Fibroblast of skin of right biceps (primary cell): ENCODE results near the gene GRID1.
"Not testable (repeated sequence)": the region's sequence is repeated elsewhere in the genome, so short reads cannot be mapped to it uniquely, and the experiment has no call there.

Source experiments
- DNase-seq: peaks from one replicate; pipeline ENCODE4 v3.0.0-alpha.2; 2013

Gene GRID1

DNA sequence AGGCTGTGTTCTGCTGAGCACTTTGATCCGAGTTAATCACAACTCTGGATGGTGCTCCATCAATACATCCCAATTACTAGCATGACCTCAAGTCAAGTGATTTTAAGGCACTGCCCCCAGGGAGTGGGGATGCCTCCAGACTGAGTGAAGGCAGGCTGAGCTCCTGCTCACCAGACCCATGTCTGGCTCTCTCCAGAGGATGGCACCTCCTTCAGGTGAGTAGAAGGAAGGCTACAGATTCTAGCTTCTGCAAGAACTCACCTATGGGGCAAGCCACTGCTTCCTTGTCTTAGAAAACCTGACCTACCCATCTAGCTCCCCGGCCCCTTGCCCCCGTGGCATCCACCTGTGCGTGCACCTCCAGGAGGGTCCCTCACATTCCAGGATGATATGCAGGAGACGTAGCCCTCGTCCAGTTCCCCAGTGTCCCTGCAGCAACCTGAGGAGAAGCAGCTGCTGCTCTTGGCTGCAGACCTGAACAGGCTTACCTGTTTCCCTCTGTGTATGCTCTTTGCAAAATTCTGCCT is 390.3 kb downstream of the GRID1 start:
- no peak for DNase-seq

DNA sequence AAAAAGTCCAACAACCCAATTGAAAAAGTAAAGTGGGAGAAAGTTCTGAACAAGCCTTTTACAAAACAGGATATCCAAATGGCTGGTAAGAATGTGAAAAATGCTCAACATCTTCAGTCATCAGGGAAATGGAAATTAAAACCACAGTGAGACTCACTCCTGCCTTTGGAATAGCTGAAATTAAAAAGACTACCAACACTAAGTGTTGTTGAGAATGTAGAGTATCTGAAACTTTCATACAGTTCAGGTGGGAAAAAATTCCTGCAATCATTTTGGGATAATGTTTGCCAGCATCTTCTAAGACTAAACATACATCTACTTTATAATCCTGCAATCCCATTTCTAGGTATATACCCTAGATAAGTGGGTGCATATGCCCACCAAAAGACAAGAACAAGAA is 395.1 kb downstream of the GRID1 start:
- DNase-seq: no peak

DNA sequence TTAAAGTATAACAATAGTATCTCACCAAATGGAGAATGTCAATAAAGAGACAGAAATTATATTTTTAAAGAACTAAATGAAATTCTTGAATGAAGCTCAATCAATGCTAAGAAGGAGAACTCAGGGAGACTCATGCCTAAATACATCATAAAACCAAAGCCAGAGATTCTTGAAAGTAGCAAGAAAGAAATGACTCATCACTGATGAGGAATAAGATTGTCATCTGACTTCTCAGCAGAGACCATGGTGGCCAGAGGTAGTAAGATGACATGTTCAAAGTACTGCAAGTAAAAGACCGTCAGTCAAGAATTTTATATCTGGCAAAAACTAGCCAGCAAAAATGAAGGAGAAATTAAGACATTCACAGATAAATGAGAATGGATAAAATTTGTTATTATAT is 399.0 kb downstream of the GRID1 start:
- DNase-seq: peak; percentile 1

DNA sequence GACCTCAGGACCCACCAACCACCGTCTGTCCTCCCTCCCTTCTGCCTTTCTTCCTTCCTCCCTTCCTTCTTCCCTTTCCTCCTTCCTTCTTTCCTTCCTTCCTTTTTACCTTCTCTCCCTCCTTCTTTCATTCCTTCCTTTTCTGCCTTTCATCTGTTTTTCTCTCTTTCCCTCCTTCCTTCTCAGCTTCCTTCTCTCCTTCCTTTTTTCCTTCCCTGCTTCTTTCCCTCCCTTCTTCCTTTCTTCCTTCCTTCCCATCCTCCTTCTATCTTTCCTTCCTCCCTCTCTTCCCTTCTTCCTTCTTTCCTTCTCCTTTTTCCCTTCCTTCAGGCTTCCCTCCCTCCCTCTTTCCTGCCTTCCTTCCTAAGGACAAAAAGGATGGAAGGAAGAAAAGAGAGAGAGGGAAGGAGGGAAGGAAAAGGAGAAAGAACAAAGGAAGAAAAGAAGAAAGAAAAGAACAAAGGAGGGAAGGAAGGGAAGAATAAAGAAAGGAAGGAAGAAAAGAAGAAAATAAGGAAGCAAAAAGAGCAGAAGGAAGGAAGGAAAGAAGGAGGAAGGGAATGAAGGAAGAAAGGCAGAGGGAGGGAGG is 405.0 kb downstream of the GRID1 start:
- no peak for DNase-seq

DNA sequence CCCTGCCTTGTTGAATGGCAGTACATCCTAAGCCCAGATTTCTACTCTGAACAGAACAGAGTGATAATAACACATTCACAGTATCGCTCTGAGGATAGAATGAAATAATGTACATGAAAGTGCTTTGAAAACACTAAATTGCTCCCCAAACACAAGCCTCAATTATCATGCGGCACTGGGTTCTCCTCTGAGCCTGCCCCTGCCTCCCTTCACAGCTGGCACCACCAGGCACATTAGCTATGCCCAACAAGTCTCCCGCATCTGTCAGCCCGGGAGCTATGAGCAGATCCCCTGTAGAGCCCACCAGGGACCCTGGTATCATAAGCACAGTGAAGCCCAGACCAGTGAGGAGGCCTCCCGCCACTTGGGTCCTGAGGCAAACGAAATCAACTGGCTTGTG is 405.5 kb downstream of the GRID1 start:
- DNase-seq: no peak

- no peak for DNase-seq
Measured at GRCh38 chr10:85959239-85959638, 407.4 kb downstream of the GRID1 start.

DNA sequence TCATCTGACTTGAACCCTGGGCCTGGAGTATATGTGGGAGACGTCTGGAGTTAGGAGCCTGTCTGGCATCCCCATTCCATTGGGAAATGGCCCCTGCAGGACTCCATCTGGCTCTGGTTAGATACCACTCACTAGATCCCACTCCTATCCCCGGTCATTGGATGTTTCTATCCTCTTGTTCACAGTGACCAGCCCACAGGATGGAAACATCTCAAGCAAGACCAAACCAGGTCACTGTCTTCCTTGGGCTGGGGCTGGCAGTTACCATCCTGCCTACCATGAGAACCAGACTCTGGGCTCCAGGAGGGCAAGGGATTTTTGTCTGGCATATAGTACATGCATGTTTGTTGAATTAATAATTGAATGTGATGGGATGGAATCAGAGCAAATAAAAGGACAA is 415.7 kb downstream of the GRID1 start:
- no peak for DNase-seq

- no peak for DNase-seq
Measured at GRCh38 chr10:85946713-85947326, 419.8 kb downstream of the GRID1 start.

DNA sequence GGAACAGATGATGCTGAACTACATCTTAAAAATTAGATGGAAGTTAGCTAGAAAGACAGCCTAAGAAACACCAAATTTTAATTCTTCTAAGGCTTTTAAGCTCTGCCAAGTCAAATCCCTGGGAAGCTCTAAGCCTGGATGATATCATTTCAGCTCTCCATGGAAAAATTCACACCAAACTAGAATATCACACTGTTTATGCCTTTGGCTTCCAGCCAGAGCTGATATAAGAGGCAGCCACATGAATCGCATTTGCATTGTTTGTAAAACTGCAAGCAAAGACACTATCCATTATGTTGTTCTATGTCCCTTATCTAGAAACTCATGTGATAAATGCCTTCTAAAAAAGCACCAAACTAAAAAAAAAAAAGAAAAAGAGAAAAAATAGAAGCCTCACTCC is 430.4 kb downstream of the GRID1 start:
- no peak for DNase-seq

DNA sequence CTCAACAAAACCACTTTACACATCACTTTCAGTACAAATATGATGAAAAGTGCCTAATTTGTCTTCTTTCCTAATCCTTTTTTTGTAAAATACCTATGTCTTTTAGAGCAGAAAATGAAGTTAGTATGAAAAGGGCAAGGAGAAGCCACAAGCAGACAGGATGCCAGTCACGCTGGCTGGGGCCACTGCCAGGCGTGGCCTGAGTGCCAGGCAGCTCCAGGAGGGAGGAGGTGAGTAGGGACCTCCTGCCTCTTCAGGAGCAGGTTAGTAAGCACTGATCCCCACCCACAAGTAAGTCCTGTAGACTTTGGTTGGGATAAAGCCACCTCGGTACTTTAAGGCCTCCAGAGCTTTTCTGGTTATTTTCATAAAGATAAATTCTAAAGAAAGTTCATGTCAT is 432.0 kb downstream of the GRID1 start:
- DNase-seq: no peak

- DNase-seq: not testable (repeated sequence)
Measured at GRCh38 chr10:85929993-85930392, 436.6 kb downstream of the GRID1 start.

DNA sequence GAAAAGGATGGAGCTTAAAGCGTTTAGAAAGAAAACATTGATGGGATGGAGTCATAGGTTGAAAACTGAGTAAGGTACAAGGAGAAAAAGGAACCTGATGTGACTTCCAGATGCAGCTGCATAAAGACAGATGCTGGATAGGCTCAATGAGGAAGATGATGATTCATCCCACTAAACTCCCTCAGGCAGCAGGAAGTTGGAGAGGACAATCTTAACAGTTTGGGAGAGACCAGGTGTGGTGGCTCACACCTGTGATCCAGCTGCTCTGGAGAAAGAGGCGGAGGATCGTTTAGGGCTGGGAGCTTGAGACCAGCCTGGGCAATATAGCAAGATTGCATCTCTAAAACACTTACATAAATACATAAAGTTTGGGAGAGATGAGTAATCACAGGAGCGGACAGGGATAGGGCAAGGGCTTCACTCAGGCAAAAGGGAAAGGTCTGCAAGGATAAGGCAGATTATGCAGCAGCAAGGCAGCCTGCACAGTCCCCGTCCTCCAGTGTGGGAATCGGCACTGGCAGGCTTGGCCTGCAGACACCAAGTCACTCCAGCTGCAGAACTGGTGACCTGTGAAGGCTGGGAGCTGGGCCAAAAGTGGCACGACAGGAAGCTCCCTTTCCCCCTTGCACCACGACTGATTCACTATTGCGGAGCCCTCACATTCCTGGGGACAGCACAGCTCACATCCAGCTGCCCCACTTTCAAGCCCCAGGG is 438.5 kb downstream of the GRID1 start:
- DNase-seq: no peak

DNA sequence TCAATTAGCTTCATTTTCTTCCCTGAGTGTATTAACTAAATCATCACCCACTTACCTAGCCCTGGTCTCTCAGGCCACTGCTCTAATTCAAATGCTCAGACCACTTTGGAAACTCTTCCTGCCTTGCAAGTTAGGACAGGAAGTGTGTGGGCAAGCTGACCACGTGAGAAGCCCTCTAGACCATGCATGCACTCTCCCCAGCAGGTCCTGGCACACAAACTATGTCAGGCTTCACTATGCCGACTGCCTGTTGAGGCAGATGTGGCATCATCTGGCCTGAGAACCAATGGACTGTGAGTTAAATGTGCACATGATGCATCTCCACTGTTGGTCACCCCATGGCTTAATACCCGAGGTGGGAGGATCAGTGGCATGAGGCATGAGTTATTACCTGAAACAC is 439.6 kb downstream of the GRID1 start:
- DNase-seq: no peak

GRCh38 chr10:85926136-85926535 is 440.5 kb downstream of the GRID1 start:
- DNase-seq: no peak

DNA sequence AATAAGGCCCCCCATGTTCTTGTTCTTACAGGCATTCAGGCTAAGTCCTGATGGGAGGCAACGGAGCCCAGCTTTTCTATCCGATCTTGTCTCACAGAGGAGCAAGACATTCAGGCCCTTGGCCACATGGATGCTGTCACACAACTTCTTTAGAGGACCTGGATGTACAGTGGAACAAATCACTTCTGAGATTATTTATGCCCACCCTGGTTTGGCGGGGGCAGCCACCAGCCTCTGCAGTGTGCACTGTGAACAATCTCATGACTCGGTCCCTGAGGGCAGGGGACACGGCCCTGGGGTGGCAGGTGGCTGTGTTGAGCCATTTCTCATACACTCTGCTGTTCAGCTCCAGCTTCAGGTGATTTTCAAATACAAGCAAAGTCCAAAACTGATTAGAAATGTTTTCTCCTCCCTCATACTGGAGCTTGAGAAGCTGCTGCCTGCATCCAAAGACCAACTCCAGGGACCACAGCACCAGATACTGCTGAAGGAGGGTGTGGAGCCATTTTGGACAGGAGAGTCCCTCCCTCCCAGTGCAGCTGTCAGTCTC is 441.3 kb downstream of the GRID1 start:
- no peak for DNase-seq

GRCh38 chr10:85924382-85925102 is 442.1 kb downstream of the GRID1 start:
- no peak for DNase-seq

DNA sequence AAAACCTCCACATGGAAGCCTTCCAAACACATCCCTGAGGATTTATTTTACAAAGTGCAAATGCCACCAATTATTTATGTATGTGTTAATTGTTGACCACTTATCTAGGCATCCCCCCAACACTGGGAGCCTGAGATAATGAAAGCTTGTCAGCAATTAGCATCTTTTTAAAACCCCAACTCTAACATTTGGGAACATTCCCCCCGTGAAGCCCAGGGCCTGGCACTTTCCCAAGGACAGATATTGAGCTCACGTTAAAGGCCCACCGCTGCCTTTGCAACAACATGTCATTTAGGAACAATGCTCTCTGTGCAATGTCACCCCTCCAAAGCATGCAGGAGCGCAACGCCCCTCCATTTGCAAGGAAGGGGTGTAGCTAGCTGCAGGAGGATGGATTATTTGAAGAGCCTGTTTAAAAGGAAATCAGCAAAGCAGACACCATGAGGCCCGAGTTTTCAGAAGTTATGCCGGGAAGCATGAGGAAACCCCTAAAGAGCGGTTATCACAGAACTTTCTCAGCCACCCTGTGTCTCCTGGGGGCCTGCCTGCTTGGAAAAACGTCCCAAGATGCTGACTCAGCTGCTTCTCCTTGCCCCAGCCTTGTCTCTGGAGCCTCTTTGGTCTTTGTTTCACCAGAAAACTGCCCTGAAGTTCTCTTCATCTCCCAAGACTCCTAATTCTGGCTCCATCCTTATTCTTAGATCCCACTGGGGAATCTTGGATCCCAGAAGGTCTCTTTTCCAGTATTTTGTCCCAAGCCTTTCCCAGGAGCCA is 444.1 kb downstream of the GRID1 start:
- no peak for DNase-seq

DNA sequence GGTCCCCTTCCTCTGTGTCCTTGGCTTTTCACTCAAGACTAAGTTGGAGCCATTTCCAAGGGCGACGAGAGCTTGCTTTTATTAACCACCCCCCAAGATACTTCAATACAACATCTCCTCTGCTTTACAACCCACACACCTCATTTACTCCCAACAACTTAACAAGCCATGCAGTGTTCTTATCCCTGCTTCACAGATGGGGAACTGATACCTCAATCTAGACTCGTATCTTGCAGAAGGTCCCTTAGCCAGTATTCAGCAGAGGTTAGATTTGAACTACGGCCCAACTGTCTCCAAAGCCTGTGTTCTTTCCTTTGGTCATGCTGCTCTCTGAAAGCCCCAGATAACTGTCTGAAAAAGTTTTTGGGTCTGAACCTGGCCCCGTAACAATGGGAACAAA is 444.8 kb downstream of the GRID1 start:
- DNase-seq: no peak

DNA sequence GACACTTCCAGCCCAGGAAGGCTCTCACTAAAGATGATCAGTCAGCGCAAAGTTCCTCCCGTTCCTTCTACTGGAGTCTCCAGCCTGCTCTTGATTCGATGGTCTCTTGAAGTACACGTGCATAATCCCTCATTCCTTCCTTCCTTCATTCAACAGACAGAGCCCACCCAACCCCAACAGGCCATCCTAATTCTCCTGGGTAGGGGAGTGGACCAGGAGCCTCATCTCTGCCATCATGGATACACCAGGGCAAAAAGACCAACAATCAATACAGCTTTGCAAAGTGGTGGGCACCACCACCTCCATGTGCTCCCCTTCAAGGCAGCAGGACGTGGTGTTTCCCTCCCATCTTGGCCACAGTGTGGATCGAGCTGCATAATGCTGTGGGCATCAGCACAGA is 446.3 kb downstream of the GRID1 start:
- DNase-seq: no peak

DNA sequence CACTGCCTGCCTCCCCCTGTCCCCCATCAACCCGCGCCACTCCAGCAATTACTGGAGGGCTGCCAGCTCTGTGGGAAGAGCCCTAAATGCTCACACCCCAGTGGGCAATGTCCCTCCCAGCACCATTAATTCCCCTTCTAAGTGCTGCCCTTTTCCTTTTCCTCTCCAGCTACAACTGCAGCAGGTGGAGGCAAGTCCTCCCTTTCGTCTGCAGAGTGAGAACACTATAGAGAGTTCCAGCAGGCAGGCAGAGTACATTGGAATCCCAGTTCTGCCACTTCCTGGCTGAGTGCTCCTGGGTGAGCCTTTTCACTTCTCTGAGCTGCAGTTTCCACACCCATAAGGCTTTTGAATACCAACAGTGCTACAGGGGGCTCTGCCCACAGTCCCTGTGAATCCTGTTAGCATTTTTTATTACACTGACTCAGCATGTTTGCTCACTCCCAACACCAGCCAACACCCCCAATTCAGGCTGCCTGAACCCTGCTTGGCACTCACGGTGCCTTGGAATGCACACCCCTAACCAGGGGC is 447.0 kb downstream of the GRID1 start:
- no peak for DNase-seq

DNA sequence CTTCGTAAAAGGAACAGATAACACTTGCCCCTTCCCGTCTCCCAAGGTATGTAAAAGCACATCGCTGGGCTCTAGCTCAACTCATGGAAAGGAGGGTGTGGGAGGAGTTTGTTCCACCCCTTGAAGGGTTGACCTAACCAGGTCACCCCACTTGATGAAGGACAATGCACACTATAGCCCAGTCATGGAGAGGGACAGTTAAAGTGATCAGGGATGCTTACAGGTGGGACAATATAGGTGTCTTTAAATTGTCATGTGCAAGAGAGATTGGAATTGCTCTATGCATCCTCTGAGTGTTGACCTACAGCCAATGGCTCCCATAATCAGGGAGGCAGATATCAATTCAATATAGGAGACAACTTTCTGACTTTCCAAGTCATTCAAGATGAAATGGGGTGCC is 448.2 kb downstream of the GRID1 start:
- no peak for DNase-seq

DNA sequence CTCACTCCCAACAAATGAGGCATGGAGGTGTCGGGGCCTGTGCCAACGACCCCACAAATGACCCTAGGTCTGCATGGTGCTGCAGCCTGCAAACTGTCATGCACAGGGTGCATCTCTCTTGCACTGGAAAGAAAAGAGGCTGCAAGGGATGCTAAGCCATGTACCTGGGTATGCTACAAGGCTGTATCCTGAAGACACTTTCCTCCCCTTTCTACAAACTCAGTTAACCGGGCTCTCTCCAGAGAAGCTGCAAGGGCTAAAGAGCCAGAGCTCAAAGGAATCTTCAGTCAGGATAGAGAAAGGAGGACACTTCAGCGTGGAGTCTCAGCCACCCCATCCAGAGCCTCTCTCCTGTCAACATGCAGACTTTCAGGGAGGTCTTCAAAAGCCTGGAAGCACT is 449.0 kb downstream of the GRID1 start:
- no peak for DNase-seq
